Right lobe of liver (tissue), 4 donors: ENCODE results near the gene EVL.

Experiments used
- POLR2A ChIP-seq: fragments of 450-650 bp; IDR thresholded peaks from one replicate; pipeline ENCODE4 v1.6.1; 2017; ENCODE audit warnings: antibody characterized with exemption, mild to moderate bottlenecking
- TF ChIP-seq, protein P1 (sequence below), 4 donors: fragments of 200-600 bp in 3 of 4; fragments of 450-650 bp in 1 of 4; IDR thresholded peaks; one replicate each; pipeline versions ENCODE4 v1.5.1 to v1.8.0; 2016 to 2022; ENCODE audit warnings: antibody characterized with exemption in 4 of 4, mild to moderate bottlenecking in 2 of 4
- donor health status: DM: no; HTN: no; CAD: no.
- donor health status: DM: no; HTN: no; CAD: no.
- donor health status: DM: no; HTN: yes; CAD: no.

DNA sequence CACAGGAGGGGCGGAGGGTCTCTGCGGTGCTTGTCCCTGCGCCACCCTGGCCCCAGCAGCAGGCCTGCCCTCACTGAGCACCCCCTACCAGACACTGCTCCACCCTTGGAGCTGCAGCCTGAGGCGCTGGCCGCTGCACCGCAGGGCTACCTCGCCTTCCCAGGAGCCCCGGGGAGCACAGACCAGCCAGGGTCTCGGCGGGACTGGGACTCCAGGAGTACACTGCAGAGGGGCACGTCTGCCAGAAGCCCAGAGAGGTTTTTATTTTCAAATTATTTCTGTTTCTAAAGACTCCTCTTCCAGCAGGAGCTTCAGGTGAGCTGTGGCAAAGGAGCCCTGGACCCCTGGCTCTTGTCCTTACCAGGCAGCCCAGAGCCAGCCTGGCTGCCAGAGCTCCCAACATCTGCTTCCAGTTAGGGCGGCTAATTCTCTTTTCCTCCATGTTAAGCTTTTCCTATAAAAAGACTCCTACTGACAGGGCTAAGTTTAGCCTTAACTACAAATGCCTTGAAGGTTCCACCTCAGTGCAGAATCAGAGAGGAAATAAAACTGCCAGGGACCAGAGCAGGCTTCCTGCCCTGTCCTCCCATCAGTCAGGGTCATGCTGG lies 67.8 kb downstream of the EVL start:
- TF ChIP-seq, protein P1, sequence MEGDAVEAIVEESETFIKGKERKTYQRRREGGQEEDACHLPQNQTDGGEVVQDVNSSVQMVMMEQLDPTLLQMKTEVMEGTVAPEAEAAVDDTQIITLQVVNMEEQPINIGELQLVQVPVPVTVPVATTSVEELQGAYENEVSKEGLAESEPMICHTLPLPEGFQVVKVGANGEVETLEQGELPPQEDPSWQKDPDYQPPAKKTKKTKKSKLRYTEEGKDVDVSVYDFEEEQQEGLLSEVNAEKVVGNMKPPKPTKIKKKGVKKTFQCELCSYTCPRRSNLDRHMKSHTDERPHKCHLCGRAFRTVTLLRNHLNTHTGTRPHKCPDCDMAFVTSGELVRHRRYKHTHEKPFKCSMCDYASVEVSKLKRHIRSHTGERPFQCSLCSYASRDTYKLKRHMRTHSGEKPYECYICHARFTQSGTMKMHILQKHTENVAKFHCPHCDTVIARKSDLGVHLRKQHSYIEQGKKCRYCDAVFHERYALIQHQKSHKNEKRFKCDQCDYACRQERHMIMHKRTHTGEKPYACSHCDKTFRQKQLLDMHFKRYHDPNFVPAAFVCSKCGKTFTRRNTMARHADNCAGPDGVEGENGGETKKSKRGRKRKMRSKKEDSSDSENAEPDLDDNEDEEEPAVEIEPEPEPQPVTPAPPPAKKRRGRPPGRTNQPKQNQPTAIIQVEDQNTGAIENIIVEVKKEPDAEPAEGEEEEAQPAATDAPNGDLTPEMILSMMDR (IDR thresholded peaks at IDR 0.05) = no peak
- TF ChIP-seq POLR2A = no peak
